NCI-H2081 (cell line): ENCODE measurements around the gene CNBP.
A peak's percentile ranks its signal among the peaks of the same experiment; 100 is the strongest.

ENCODE experiments used
- DNase-seq, 2 experiments: peaks; one replicate each; lab custom pipeline; 2025; lab: John Stamatoyannopoulos, UW

CNBP gene

DNA sequence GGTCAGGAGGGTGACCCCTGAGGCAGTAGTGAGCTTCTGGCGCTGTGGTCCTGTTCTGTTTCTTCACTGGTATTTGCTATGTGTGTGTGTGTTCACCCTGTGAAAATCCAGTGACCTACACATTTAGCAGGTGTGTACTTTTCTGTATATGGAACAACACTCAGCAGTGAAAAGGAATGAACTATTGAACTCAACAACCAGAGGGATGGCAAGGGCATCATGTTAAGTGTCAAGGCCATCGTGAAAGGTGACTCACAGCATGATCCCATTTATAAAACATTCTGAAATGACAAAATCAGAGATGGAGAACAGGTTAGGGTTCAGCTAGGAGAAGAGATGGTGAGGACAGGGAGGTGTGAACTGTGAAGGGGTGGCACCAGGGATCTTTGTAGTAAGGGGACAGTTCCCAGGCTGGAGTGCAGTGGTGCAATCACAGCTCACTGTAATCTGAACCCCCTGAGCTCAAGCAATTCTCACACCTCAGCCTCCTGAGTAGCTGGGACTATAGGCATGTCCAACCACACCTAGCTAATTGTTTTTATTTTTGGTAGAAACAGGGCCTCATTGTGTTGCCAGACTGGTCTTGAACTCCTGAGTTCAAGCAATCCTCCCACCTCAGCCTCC, 52.1 kb downstream of the CNBP start:
- DNase-seq: no peak

GRCh38 chr3:129130291-129130813, 53.3 kb downstream of the CNBP start:
- DNase-seq: no peak

GRCh38 chr3:129128357-129129155, 55.1 kb downstream of the CNBP start:
- DNase-seq: no peak

DNA sequence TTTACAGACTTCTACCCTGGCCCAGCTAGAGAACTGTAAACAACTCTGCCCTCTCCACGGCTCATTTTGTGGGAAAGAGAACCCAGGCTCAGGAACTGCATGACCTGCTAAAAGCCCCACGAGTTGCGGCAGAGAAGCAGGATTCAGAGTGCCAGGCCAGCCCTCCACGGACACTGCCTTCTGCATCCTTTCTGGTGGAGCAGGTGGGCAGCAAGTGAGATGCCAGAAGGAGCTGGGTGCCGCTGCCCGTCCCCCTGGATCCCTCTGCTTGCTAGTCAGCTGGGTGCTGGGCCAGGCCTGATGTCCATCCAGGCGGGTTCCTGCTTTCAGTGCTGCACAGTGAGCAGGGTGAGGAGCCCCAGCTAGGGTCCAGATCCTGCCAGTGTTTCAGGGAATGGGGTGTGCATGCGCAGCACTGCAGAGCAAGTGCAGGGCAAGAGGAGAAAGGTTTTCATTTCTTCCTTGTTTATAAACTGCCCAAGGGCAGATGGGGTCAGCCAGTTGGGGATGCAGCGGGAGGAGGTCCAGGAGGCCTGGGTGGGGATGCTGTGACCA, 56.9 kb downstream of the CNBP start:
- DNase-seq: no peak

DNA sequence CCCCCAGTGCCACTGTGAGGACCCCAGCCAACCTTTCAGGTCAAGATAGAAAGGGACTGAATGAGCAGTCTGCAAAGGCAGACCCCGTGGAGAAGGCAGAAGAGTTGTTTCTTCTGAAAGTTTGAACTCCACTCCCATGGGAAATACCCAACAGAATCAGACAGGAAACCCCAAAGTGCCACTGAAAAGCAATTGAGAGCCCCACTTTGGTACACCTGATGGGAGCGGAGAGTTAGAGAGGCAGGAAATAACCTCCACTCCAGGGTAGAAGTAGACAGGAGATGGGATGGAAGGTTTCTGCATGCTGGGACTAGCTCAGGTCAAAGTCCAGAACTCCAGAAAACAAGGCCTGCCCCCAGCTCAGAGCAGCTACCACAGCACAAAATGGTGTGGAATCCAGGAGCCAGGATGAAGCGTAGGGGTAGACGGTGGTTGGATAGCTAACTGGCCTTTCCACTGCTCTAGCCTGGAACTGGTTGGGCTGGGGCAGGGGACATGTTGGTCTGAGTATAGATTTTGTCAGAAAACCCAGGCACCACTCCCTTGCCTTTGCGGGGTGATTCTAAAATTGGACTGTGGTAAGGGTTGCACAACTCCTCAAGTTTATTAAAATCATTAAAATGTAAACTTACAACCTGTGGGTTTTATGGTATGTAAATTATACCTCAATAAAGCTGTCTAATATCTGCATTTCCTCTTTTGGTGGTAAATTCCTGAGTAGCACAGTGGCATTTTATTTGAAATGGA, 60.2 kb downstream of the CNBP start:
- no peak for DNase-seq

DNA sequence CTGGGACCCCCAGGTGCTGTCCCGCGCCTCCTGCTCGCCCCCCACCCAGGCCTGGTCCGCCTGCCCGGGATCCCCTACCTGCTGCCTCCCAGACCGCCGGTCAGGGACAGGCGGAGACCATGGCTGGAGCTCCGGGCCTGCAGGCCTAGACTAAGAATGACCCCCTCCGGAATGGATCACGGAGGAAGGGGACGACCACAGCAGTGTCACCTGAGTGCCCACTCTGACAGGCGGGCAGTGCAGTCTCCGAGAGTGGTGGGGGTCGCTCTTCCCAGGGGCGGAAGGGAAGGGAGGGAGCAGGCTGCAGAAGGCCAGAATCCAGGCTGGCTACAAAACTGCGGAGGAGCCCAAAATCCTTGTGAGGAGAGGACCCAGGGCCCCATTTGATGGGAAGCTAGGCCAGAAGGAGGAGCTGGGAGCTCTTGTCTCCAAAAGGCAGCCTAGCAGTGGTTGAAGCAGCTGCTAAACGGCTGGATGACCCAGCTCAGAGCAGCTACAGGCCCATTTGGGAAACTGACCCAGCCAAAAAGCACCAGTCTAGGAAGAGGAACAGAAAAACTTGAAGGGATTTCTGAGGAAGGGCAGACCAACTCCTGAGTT, 61.2 kb downstream of the CNBP start:
- no peak for DNase-seq

- peak; percentile 52 to 75 for DNase-seq
These were observed 61.8 kb downstream of the CNBP start, which contains the start of gene RAB43 for GRCh38 chr3:129121792-129122411. TSS of gene RAB43 (minus strand) at chr3:129121804. CDS start at chr3:129121489, 315 bp downstream.

GRCh38 chr3:129121016-129121791, 62.5 kb downstream of the CNBP start:
- DNase-seq: no peak

DNA sequence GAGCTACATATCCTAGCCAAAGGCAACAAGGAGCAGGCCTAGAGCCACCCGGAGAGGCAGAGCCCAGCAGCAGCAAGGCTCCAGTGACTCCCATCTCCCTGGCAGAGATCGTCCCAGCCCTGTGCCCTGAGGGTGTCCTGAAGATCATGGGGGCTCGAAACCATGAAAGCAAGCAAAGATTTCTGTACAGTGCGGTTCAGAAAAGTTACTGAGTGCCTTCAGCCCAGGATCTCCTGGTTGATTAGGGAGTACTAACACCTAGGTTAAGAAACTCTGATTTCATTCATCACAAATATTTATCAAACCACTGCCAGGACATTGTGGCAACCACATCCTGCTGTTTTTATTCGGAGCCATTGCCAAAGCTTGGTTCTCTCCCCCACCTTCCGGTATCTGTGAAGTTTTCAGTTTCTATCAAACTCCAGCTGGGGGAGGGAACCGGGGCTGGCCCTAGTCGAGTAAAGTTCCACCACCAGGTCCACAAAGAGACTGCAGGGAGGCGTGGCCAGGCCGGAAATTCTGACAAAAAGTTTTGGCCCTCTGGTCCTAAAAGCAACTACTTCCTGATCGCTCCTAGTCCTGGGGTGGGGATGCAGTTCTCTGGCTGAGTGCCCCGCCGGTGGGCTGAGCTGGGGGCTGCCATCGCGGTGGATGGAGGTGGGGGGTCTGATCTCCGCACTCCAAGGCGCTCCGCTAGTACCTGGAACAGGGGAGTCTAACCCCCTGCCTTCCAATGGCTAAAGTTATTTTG, 63.3 kb downstream of the CNBP start:
- peak in 1 of 2 experiments; percentile 24 for DNase-seq

DNA sequence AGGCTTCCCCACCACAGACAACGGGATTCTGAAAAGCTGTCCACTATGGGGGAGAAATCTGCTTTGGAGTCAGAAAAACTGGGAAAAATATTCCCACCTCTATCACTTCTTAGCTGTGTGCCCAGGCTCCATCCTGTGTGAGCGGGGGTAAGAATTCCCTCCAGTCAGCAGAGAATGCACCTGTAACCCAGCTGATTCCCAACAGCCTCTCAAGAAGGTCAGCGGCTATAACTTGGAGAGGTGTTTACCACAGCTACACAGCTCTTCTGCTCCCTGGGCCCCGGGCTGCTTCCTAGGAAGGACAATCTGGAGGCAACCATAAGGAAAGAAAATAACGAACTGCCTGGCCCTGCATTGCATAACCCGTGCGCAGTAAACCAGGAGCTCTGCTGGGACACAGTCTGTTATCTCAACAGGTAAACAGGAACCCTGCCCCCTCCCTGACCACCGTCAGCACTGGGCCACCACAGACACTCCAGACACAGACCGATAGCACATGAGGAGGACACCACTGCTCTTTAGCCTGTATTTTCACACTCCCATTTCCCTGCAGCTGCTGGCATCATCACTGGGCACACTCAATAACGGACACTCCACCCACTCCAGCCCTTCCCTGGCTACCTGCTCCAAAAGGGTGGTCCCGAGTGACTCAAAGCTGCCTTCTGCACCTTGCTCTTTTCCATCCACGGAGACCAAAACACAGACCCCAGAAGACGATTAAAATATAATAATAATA, 64.2 kb downstream of the CNBP start:
- no peak for DNase-seq

DNA sequence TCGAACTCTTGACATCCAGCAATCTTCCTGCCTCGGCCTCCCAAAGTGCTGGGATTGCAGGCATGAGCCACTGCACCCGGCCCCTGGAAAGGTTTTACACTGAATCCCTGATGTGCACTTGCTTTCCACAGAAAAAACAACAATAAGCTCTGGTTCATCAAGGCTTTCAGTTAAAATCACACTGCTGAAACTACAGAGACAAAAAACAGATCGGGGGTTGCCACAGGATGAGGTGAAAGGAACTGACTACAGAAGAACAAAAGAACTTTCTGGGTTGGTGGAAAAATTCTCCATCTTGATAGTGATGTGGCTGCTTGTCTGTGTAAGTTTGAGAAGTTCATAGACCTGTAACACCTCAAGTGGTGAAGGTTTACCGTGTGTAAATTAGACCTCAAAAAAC, 65.0 kb downstream of the CNBP start:
- DNase-seq: no peak
